HepG2 (cell line): ENCODE measurements around the gene GEMIN4. TPM values are rescaled to one million over a fixed set of nuclear protein-coding genes. Genes with fewer than 3 reads are reported as not detected.

Experiments
- ARID5B ChIP-seq: IDR thresholded peaks from 2 replicates; pipeline ENCODE4 v1.4.0; 2020; ENCODE audit warnings: mild to moderate bottlenecking, missing genetic modification reagents
- DMTF1 ChIP-seq: sonication (generic); formaldehyde crosslinking; IDR thresholded peaks from 2 replicates; pipeline ENCODE4 v1.4.0; 2020; ENCODE audit warnings: mild to moderate bottlenecking, missing genetic modification reagents
- GATAD1 ChIP-seq: IDR thresholded peaks from 2 replicates; pipeline ENCODE4 v1.6.1; 2016; ENCODE audit warnings: missing genetic modification reagents, missing compliant biosample characterization
- GTF2F1 ChIP-seq: fragments of 150-350 bp; IDR thresholded peaks from 2 replicates; pipeline ENCODE4 v1.6.1; 2014; ENCODE audit warnings: low read length
- HDAC2 ChIP-seq: sonication (generic); formaldehyde crosslinking; IDR thresholded peaks from 2 replicates; pipeline ENCODE4 v1.4.0; 2020; ENCODE audit warnings: missing genetic modification reagents
- KDM1A ChIP-seq: IDR thresholded peaks from 2 replicates; pipeline ENCODE4 v1.6.1; 2016; ENCODE audit warnings: missing compliant biosample characterization
- MAFK ChIP-seq, 2 experiments: IDR thresholded peaks in 1 of 2; conservative IDR thresholded peaks in 1 of 2; 2 replicates each; pipeline ENCODE4 v1.6.1; 2011; ENCODE audit warnings: improper control_type of control experiment in 2 of 2, low read length in 2 of 2
- MED1 ChIP-seq: sonication (generic); formaldehyde crosslinking; IDR thresholded peaks from 2 replicates; pipeline ENCODE4 v1.4.0; 2020; ENCODE audit warnings: missing genetic modification reagents
- MEIS2 ChIP-seq: sonication (generic); formaldehyde crosslinking; IDR thresholded peaks from 2 replicates; pipeline ENCODE4 v1.9.0; 2021; ENCODE audit warnings: mild to moderate bottlenecking, missing genetic modification reagents
- MIER3 ChIP-seq: IDR thresholded peaks from 2 replicates; pipeline ENCODE4 v1.6.1; 2016; ENCODE audit warnings: missing compliant biosample characterization, borderline replicate concordance
- MXI1 ChIP-seq: IDR thresholded peaks from 3 replicates; pipeline ENCODE4 v1.6.1; 2012; ENCODE audit warnings: low read depth, low read length, inconsistent platforms, borderline replicate concordance
- NBN ChIP-seq: fragments of 450-650 bp; conservative IDR thresholded peaks from 2 replicates; pipeline ENCODE4 v1.6.1; 2017
- NCOA5 ChIP-seq: sonication (generic); formaldehyde crosslinking; IDR thresholded peaks from 2 replicates; pipeline ENCODE4 v1.4.0; 2020; ENCODE audit warnings: missing genetic modification reagents
- RFXANK ChIP-seq: IDR thresholded peaks from 2 replicates; pipeline ENCODE4 v1.6.1; 2016
- SALL2 ChIP-seq: sonication (generic); formaldehyde crosslinking; IDR thresholded peaks from 2 replicates; pipeline ENCODE4 v1.8.1; 2023; ENCODE audit warnings: mild to moderate bottlenecking, missing genetic modification reagents, inconsistent platforms
- SSRP1 ChIP-seq: IDR thresholded peaks from 2 replicates; pipeline ENCODE4 v1.6.1; 2016; ENCODE audit warnings: control low read depth
- TOE1 ChIP-seq: sonication (generic); formaldehyde crosslinking; IDR thresholded peaks from 2 replicates; pipeline ENCODE4 v1.4.0; 2020; ENCODE audit warnings: mild to moderate bottlenecking, missing genetic modification reagents
- ZBTB43 ChIP-seq: sonication (generic); formaldehyde crosslinking; conservative IDR thresholded peaks from 2 replicates; pipeline ENCODE4 v1.4.0; 2020; ENCODE audit warnings: missing genetic modification reagents
- ZNF3 ChIP-seq: IDR thresholded peaks from 2 replicates; pipeline ENCODE4 v1.7.0; 2017; ENCODE audit warnings: inconsistent platforms
- ZNF430 ChIP-seq: sonication (generic); formaldehyde crosslinking; IDR thresholded peaks from 2 replicates; pipeline ENCODE4 v1.9.0; 2021; ENCODE audit warnings: mild to moderate bottlenecking, missing genetic modification reagents
- ZNF543 ChIP-seq: sonication (generic); formaldehyde crosslinking; IDR thresholded peaks from 2 replicates; pipeline ENCODE4 v1.4.0; 2020; ENCODE audit warnings: mild to moderate bottlenecking, missing genetic modification reagents
- ZNF691 ChIP-seq: sonication (generic); formaldehyde crosslinking; IDR thresholded peaks from 2 replicates; pipeline ENCODE4 v1.4.0; 2020; ENCODE audit warnings: missing genetic modification reagents, low read depth, mild to moderate bottlenecking, borderline replicate concordance
- ZNF777 ChIP-seq: sonication (generic); formaldehyde crosslinking; IDR thresholded peaks from 2 replicates; pipeline ENCODE4 v1.4.0; 2020; ENCODE audit warnings: missing genetic modification reagents
- ZSCAN29 ChIP-seq: sonication (generic); formaldehyde crosslinking; conservative IDR thresholded peaks from 2 replicates; pipeline ENCODE4 v1.4.0; 2020; ENCODE audit warnings: mild to moderate bottlenecking, missing genetic modification reagents
- polyA plus RNA-seq, 8 experiments: library from polyadenylated mRNA; depleted of rRNA in 3 of 8; stranded (reverse) in 7 of 8; unstranded in 1 of 8; fragments of >200 nt; fragmentation: Illumina TruSeq in 4 of 8; extraction: Trizol in 4 of 8; gene quantifications; 2 replicates each; pipeline versions ENCODE4 v1.2.1 to v1.2.3, GENCODE V29; 2011 to 2016; ENCODE audit warnings: low read depth in 4 of 8, missing spikeins in 1 of 8, mixed read lengths in 1 of 8; ENCODE audit not compliant: insufficient read depth in 1 of 8
- total RNA-seq, 5 experiments: library from RNA; depleted of rRNA; stranded (reverse); fragments of >200 nt; fragmentation: Illumina TruSeq; extraction: Trizol; gene quantifications; 2 replicates each; pipeline ENCODE4 v1.2.3, GENCODE V29; 2016; ENCODE audit warnings: low read depth in 1 of 5

GEMIN4 gene
- total and polyA plus RNA-seq, 2 of the 13 experiments (the other 11 are each of a cell fraction or from before 2014, with no cell fraction given): 10.8 to 22.7 TPM

- TF ChIP-seq ARID5B (CRISPR knock-in tag): peak; percentile 80
- 0 out of 2 replicates have a peak, but pooled peaks have one; percentile 76 for TF ChIP-seq ZSCAN29 (CRISPR knock-in tag)
- peak; percentile 97 for TF ChIP-seq HDAC2
- TF ChIP-seq ZBTB43 (CRISPR knock-in tag): no peak
- TF ChIP-seq MIER3 (CRISPR knock-in tag): peak; percentile 75; the same call in 1 of the 2 replicates
- TF ChIP-seq GATAD1 (CRISPR knock-in tag): peak; percentile 100
- peak; percentile 82 for TF ChIP-seq MED1 (CRISPR knock-in tag)
- no peak for TF ChIP-seq NBN
- no peak for TF ChIP-seq GTF2F1
- TF ChIP-seq DMTF1 (CRISPR knock-in tag): no peak
- TF ChIP-seq RFXANK (CRISPR knock-in tag): peak; percentile 34; the same call in 1 of the 2 replicates
- TF ChIP-seq ZNF691 (CRISPR knock-in tag): peak; percentile 82; the same call in 1 of the 2 replicates
- peak; percentile 89 for TF ChIP-seq ZNF543 (CRISPR knock-in tag)
- TF ChIP-seq SSRP1: 0 out of 2 replicates have a peak, but pooled peaks have one; percentile 43
- TF ChIP-seq MXI1: peak; percentile 97
- no peak for TF ChIP-seq KDM1A
- peak; percentile 71 for TF ChIP-seq ZNF777 (CRISPR knock-in tag)
- TF ChIP-seq TOE1 (CRISPR knock-in tag): no peak
- TF ChIP-seq MAFK (conservative IDR thresholded peaks at IDR 0.05 in 1 of 2, IDR thresholded peaks at IDR 0.05 in 1 of 2; ENCODE audit: low read length in 2 of 2): peak in 1 of 2 experiments; percentile 59; a peak in 2 of 4 replicates
- peak; percentile 96 for TF ChIP-seq ZNF430 (CRISPR knock-in tag)
- no peak for TF ChIP-seq ZNF3 (CRISPR knock-in tag)
- TF ChIP-seq MEIS2 (CRISPR knock-in tag): peak; percentile 79
- TF ChIP-seq NCOA5 (CRISPR knock-in tag): no peak
- TF ChIP-seq SALL2 (CRISPR knock-in tag): no peak
Measured at GRCh38 chr17:781805-782731, 30.0 kb upstream of the GEMIN4 start, which contains the start of the genes GLOD4 and MRM3 (continued).
